G401 (cell line): ENCODE data around the gene AFMID. TPM values are rescaled to one million over a fixed set of nuclear protein-coding genes. Genes with fewer than 3 reads are reported as not detected.

Experiments used
- DNase-seq: peaks from one replicate; pipeline ENCODE4 v3.0.0-alpha.2; 2015; ENCODE audit warnings: low spot score
- in situ Hi-C: cut with HindIII; loops from 2 replicates; pipeline ENCODE4 v1.10.0; 2016; ENCODE audit warnings: low sequenced_read_pairs, mixed read lengths
- total RNA-seq: library from RNA; depleted of rRNA; stranded (reverse); fragments of >200 nt; shearing (Covaris generic); gene quantifications from 2 replicates; pipeline ENCODE4 v1.2.3, GENCODE V29; 2014

The AFMID gene
- total RNA-seq, 1 experiment from 2014 or later, result 43.1 TPM

DNA sequence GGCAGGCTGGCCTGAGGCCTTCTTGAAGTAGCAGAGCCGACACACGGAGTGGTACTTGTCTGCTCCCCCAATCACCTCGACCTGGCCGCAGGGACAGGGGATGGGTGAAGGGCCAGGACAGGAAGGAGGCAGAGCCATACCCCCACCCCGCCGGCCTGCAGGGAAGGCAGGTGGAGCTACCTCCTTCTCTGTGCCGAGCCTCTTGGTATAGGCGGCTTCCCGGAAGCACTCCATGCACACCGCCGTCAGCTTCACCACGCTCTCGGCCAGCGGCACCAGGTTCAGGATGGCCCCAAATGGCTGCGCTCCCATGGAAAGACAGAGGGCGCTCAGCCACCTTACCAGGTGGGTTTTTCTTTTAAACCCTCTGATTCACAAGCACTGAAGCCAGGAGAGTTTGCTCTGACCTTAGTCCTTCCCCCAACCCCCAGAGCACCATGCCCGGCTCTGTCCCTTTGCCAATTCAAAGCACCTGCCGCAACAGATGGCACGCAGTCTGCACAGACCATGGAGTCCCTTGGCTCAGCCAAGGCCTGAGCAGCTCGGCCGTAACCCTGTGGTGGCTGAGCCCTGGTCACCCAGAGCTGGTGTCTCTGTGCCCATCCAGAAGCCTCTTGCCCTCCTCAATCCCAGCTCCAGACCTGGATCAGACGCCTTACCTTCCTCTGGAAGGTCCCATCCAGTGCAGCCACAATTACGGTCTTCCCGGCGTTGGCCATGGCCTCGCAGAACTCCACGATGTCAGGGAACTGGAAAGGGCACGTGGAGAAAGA is 12.1 kb upstream of the AFMID start:
- in situ Hi-C loops, result no loop called here
- DNase-seq, result peak; percentile 96

DNA sequence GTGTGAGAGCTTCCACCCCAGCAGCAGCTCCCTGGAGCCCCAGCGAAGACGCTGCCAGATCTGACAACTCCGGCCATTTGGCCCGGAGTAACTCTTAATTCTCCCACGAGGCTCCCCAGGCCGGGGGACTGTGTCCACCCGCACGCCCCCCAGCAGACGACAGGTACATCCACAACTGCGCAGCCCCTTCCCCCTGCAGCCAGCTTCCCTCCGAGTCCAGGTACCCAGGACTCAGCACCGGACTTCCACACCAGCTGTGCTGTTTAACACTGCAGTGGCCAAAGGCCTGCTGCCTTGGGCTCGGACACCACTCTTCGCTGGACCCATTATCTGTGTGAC is 11.6 kb upstream of the AFMID start:
- no peak for DNase-seq
- in situ Hi-C loops, result no loop called here

DNA sequence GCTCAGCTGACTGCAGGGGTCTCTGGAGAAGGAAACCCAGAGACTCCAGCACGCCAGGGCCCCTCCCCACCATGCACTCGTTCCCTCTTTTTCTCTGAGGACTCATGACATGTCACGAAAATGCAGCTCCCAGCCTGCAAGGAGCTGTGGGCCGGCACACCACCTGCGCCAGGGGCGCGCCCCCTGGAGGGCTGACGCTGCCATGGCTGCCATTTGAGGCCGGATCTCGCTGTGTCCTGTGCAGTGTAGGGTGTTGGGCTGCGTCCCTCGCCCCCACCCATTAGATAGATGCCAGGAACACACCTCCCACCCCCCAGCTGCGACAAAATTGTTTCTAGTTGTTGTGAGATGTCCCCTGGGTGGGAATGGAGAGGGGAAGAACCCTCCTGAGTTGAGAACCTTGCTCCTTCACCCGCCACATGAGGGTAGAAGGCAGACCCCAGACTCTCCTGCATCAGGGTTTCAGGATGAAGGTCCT is 10.6 kb upstream of the AFMID start:
- DNase-seq, result no peak
- in situ Hi-C loops, result no loop called here

DNA sequence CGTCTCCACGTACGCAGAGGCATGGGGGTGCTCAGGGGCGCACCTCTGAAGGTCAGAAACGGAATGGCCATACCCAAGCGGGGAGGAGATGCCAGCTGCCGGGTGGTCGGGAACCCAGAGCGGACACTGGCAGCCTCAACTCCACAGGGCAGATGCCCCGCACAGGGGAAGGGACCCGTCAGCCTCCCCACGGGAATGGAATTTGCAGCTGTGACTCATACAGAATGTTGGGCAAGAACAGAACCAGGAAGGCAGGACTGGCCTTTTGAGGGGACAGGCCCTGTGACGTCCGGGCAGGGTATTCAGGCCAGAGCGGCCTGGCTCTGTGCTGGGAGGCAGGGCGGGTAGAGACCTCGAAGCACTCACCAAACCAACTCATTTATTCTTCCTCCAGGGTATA is 7.8 kb upstream of the AFMID start:
- in situ Hi-C loops, result no loop called here
- no peak for DNase-seq

DNA sequence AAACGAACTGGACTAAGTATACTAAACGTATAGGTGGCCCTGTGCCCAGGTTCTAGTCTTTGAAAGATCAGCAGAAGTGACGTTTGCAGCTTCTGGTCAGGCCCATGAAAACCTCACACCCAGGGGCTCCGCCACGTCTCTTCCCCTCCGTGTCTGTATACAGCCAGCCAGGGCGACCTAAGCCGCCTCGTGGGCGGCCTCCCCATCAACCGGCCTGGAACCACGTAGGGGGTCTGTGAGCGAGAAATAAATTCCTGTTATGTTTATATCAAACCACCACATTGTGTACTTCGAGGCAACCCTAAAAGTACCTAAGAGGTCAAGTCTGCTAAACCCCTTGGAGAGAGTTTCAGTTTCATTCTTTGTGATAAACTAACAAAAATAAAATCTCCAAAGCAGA is 7.1 kb upstream of the AFMID start:
- in situ Hi-C loops, result no loop called here
- no peak for DNase-seq

DNA sequence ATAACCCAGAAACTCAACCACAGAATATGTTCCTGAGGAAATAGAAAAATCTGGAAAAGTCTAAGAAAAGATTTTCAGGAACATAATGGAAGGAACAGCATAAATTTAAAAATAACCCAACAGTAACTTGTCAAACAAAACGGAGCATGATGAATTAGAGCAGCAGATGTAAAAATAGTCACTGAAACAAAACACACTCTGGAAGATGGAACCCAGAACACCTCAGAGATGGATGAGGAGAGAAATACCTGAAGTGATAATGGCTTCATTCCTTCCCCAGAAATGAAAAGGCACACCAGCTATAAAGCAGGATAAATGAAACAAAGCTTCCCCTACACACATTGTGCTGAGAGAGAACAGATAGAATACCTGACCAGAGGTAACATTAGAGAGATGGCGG is 6.7 kb upstream of the AFMID start:
- in situ Hi-C loops, result no loop called here
- DNase-seq, result no peak

DNA sequence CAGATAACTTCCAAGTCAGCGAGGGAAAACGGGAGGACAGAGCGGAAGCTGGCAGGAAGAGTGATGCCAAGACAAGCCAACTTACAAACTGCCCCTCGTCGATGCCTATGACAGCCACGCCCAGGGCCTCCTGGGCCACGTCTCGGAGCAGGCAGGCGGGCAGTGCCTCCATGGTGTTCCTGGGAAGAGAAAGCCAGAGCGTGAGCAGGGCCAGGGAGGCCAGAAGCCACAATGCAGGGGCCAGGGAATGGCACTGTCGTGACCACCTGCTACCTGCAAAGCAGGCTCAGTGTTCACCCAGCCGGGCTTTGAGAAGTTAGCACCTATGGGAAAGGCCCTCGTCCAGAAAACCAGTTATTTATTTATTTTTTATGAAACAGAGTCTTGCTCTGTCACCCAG is 4.7 kb upstream of the AFMID start:
- in situ Hi-C loops, result no loop called here
- DNase-seq, result no peak

DNA sequence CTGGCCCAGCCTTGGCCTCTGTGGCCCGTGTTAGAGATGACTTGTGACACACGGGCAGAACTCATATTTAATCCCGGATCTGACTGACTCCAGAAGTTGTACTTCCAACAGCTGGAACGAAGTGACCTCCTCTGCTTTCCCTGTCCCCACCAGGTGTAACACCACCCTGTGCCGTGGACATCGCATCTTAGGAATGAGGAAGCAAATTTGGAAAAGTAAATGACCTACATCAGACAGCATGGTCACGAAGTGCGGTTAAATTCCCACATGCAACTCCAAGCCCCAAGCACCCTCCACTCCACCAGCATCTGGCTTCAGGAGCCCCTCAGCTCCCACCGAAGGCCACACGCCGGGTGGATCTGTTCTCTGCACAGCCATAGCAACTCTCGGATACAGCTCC is 3.2 kb upstream of the AFMID start:
- no peak for DNase-seq
- in situ Hi-C loops, result no loop called here

DNA sequence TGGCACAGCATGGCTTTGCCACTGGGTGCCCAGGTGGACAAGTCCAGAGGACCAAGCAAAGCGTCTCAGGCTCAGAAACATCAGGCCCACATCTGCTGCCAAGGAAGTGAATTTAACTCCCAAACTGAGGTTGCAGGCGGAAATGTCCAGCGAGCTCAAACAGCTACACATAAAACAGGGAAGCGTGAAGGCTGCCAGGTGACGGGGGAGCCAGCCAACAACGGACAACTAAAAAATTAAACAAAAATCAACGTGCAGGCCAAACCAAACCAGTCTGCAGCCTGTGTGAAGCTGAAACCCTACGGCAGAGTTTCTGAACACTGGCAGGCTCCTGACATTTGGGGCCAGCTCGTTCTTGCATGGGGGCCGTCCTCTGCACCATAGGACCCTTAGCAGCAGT is 2.8 kb upstream of the AFMID start:
- in situ Hi-C loops, result no loop called here
- no peak for DNase-seq

DNA sequence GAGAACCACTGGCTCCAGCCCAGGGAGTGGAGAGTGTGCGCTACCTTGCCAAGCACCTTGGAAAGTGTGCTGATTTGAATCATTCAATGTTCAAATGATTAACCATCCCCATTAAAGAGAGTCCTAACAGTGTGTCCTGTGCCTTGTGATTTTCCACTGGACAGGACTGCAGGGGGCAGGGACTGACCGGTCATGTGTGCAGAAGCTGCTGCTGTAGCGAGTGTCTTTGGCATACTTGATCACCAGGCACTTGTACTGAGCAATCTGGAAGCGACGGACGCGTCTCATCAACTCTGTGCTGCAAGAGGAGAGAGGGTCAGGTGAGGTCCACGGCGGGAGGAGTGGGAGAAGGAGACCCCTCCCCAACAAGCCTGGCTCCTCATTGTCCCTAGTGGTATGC is 2.3 kb upstream of the AFMID start:
- DNase-seq, result peak; percentile 72
- in situ Hi-C loops, result no loop called here

DNA sequence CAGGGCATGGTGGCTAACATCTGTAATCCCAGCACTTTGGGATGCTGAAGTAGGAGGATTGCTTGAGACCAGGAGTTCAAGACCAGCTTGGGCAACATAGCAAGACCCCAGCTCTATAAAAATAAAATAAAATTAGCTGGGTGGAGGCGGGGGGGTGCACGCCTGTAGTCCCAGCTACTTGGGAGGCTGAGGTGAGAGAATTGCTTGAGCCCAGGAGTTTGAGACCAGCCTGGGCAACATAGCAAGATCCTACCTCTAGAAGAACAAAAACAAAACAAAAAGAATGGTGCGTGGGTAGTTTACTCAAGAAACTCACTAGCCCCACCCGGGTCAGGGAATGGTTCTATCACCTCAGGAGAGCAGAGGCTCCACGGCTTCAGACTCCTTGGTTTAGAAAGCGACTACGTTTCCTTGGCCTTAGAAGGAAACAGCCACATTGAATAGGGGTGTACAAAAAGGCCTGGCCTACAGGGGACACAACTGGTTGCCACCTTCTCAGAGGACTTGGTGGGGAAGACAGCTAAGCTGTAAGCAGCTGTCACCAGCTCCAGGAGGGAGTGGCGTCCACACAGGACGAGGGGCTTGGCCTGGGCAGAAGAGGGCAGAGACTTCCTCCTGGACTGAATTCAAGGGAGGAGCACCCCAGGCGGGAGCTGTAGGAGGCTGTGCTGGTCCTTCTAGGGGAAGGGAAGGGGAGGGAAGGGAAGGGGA is 1.0 kb upstream of the AFMID start:
- no peak for DNase-seq
- in situ Hi-C loops, result no loop called here

DNA sequence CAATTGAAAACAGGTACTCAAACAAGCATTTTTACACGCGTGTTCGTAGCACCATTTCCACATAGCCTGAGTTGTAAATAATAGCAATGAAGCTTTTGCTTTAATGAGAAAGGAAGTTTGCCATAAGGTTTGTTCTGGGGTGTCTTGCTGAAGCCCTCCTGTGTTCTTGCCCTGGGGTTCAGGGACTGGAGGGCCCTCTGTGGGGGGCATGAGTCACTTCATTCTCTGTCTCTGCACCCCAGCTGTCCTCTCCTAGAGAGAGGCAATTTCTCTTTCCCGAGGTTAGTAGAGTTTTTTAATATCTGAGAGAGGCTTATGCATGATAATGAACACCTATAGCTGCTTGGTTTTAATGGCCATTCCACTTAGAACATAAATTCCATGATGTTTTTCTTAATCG is 9.6 kb downstream of the AFMID start:
- in situ Hi-C loops, result no loop called here
- DNase-seq, result no peak

DNA sequence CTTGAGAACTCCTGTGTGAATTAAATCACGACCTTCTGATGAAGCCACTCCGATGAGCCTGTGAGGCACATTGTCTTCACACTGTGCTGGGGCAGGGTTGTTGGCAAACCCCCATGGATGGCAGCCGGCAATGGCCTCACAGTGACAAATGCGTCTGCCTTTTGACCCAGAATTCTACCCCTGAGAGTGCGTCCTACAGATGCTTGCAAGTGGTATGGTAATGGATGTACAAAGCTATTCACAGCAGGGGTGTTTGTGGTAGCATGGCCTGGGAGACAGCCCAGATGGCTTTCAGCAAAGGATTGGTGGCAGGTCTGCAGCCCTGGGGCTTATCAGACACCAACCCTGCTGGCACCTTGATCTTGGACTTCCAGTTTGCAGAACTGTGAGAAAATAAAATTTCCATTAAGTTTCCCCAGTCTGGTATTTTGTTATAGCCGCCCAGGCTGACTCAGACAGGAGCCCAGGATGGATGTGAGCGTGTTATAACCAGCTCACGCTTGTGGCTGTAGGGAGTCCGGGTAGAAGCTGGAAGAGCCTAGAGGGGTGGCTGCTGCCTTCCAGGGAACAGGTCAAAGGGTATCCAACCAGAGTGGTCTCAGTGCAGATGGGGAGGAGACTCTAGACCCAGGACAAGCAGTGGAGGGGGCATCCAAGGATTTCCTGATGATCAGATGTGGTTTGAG is 10.1 kb downstream of the AFMID start:
- DNase-seq, result peak; percentile 92
- in situ Hi-C loops, result no loop called here

DNA sequence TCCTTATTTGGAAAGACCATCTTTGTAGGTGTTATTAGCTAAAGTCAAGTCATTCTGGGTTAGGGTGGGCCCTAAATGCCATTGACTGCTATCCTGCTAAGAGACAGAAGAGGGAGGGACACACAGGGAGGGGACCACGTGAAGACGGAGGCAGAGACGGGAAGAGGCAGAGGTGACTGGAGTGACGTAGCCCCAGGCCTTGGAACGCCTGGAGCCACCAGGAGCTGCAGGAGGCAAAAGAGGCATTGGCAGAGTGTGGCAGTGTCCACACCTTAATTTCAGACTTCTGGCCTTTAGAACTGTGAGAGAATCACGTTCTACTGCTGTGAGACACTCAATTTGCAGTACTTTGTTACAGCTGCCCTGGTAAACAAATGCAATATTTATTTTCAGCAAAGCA is 13.3 kb downstream of the AFMID start:
- DNase-seq, result no peak
- in situ Hi-C loops, result no loop called here

DNA sequence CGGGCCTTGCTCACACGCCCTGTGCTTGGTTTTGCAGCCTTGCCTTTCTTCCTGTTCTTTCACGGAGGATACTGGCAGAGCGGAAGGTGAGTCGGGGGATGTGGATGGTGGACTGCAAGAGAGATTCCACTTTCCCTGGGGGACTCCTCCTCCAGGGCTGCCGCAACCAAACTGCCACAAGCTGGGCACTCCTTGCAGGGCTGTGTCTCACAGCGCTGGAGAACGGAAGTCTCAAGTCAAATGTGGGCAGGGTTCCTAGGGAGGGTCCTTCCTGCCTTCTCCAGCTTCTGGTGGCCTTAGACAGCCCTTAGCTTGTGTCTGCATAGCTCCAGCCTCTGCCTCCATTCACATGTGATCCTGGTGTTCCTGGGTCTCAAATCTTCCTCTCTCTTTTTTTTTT is 15.5 kb downstream of the AFMID start:
- no peak for DNase-seq
- in situ Hi-C loops, result no loop called here

DNA sequence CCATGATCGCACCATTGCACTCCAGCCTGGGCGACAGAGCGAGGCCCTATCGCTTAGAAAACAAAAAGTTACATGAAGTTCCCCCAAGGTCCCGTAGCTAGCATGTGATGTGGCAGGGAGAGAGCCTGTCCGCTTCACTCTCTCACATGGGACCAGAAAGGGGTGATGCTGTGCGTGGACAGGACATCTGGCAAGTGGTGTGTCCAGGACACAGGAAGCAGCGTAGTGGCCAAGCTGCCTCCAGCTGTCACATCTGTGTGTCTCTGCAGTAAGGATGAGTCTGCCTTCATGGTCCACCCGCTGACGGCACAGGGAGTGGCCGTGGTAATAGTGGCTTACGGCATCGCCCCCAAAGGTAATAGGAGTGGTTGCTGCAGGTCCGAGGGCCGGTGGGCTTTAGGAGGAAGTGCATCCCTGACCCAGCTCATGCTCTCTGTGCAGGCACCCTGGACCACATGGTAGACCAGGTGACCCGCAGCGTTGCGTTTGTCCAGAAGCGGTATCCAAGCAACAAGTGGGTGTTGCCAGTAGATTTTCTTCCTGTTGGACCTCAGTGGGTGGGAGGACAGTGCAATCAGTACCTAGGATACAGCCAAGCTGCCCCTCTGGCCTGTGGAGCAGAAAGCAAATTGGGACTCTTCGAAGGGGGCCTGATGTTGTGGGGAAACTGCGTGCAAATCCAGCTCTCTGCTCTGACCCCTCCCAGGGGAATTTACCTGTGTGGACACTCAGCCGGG is 17.4 kb downstream of the AFMID start:
- DNase-seq, result no peak
- in situ Hi-C loops, result no loop called here

DNA sequence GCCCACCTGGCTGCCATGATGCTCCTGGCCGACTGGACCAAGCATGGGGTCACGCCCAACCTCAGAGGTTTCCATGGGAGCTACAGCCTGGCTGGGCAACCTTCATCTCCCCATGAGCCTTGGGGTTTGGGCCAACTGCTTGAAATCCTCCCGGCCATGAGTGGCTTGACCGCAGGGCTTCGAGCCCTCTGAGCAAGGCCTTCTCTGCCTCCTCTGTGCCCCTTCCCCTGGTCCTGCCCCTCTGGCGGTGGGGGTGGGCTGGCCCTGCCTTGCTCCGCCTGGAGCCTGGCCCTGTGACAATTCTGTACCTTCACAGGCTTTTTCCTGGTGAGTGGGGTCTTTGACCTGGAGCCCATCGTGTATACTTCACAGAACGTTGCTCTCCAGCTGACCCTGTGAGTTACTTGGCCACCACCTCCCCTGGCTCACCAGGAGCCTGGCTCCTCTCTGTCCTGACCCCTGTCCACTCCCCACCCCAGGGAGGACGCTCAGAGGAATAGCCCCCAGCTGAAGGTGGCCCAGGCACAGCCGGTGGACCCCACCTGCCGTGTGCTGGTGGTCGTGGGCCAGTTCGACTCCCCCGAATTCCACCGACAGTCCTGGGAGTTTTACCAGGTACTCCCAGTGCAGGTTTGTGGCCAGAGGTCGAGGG is 18.1 kb downstream of the AFMID start:
- in situ Hi-C loops, result no loop called here

DNA sequence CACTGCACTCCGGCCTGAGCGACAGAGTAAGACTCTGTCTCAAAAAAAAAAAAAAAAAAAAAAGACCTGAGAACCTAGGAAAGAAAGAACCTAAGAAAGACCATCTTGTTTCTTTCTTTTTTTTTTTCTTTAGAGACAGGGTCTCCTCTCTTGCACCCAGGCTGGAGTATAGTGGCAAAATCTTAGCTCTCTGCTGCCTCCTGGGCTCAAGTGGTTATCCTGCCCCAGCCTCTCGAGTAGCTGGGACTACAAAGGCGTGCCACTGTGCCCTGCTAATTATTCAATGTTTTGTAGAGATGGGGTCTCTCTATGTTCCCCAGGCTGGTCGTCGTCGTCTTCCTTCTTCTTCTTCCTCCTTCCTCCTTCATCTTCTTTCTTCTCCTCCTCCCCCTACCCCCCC is 19.1 kb downstream of the AFMID start:
- in situ Hi-C loops, result no loop called here
- DNase-seq, result no peak

More for the DNA sequence above, 18.1 kb downstream of the AFMID start:
- no peak for DNase-seq

DNA sequence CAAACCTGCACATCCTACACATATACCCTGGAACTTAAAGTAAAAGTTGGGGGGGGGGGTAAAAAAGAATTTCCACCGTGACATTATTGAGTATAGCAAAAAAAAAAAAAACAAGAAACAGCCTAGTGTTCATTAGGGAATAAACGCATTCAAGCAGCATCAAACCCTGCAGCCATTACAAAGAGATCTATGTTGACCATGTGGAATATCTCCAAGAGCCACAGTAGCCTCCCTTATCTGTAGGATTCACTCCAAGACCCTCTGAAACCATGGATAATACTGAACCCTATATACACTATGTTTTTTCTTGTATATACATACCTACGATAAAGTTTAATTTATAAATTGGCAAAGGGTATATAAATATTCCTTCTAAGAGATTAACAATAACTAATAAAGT is 21.3 kb downstream of the AFMID start:
- in situ Hi-C loops, result no loop called here
- DNase-seq, result no peak
